Stomach (tissue), 9 donors: ENCODE data around the gene IVD. TPM values are rescaled to one million over a fixed set of nuclear protein-coding genes. Genes with fewer than 3 reads are reported as not detected.

Experiments used
- DNase-seq, 2 donors: peaks; one replicate each; pipeline versions ENCODE4 v3.0.0 to v3.0.0-alpha.2; 2013 to 2019
- H3K27ac ChIP-seq, 5 donors: fragments of 200-600 bp in 4 of 5; sonication (generic) in 4 of 5; one replicate each; pipeline ENCODE4 v1.5.1; 2013 to 2019; ENCODE audit warnings: mild to moderate bottlenecking in 1 of 5, moderate library complexity in 1 of 5
- H3K27me3 ChIP-seq, 3 donors: fragments of 200-600 bp; sonication (generic); one replicate each; pipeline ENCODE4 v1.5.1; 2017 to 2019; ENCODE audit warnings: mixed run types in 1 of 3
- H3K36me3 ChIP-seq, 4 donors: fragments of 200-600 bp; sonication (generic); 1 replicate in 3 of 4; 2 replicates in 1 of 4; pipeline ENCODE4 v1.5.1; 2016 to 2019
- H3K4me1 ChIP-seq, 4 donors: fragments of 200-600 bp; sonication (generic); one replicate each; pipeline ENCODE4 v1.5.1; 2016 to 2019
- H3K4me3 ChIP-seq, 4 donors: fragments of 200-600 bp; sonication (generic) in 3 of 4; one replicate each; pipeline ENCODE4 v1.5.1; 2016 to 2019; ENCODE audit warnings: mild to moderate bottlenecking in 1 of 4
- H3K9me3 ChIP-seq, 4 donors: fragments of 200-600 bp; sonication (generic); one replicate each; pipeline ENCODE4 v1.5.1; 2016 to 2019
- CTCF ChIP-seq, 7 experiments: fragments of 450-650 bp in 4 of 7; fragments of 200-600 bp in 3 of 7; sonication (generic) in 3 of 7; IDR thresholded peaks; one replicate each; pipeline ENCODE4 v1.5.1; 2016 to 2019; ENCODE audit warnings: antibody characterized with exemption in 7 of 7, control low read depth in 2 of 7, mild to moderate bottlenecking in 1 of 7
- EP300 ChIP-seq: sonication (generic); formaldehyde crosslinking; IDR thresholded peaks from one replicate; pipeline ENCODE4 v1.6.1; 2017; ENCODE audit warnings: antibody characterized with exemption
- POLR2A ChIP-seq, 4 donors: fragments of 450-650 bp; IDR thresholded peaks; one replicate each; pipeline ENCODE4 v1.6.1; 2016; ENCODE audit warnings: antibody characterized with exemption in 4 of 4, control low read depth in 2 of 4, mild to moderate bottlenecking in 1 of 4, moderate library complexity in 1 of 4
- POLR2AphosphoS5 ChIP-seq, 3 donors: sonication (generic); formaldehyde crosslinking; IDR thresholded peaks; one replicate each; pipeline ENCODE4 v1.6.1; 2016; ENCODE audit warnings: antibody characterized with exemption in 3 of 3
- WGBS, 5 donors: extraction: QIAGEN DNeasy Blood & Tissue Kit in 3 of 5; methylation state at CpG; one replicate each; pipeline versions ENCODE4 v1.1.5 to v1.1.7; 2013 to 2018; 5-methylcytosine and 5-hydroxymethylcytosine counted together
- intact Hi-C: fragments of 100-400 bp; cut with DNase I; formaldehyde crosslinking; loops from one replicate; pipeline ENCODE4 v1.15.1; 2023; ENCODE audit warnings: low total_unique reads
- polyA plus RNA-seq, 3 donors: library from polyadenylated mRNA; stranded (reverse); fragments of 200-250 nt; gene quantifications; one replicate each; pipeline ENCODE4 v1.2.3, GENCODE V29; 2013
- total RNA-seq, 5 donors: library from RNA; depleted of rRNA; stranded (reverse); fragments of >200 nt; gene quantifications; one replicate each; pipeline versions ENCODE4 v1.1.0 to v1.2.3, GENCODE V29; 2014 to 2016
- donor health status: healthy with polysubstance abuse.
- donor health status: Bipolar disorder and iron deficiency.
- donor health status: healthy.

Gene IVD
- total and polyA plus RNA-seq, 8 donors: 26.7 to 78.1 (median 45.3) TPM

DNA sequence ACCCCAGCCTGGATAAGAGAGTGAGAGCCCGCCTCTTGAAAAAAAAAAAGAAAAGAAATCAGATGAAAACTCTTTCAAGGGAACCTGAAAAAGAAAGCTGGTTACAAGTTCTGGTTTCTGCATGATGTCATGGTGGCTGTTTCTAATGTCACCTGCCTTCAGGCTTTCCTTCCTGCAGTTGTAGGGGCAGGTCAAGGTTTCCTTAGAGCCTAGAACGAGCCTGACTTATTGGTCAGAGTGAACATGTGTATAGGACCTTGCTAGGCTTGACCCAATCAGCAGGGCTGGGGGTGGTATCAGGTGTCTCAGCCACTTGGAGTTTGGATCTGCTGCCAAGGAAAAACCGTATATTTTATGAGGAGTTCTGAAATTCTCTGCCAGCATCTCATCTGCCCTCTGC, 3.8 kb downstream of the IVD start:
- Histone ChIP-seq H3K9me3 (no peaks in the 10 kb centered on the region), H3K36me3 (peaks cover 32 to 71% (median 70%) of the 10 kb centered on the region in 4 donors), H3K27ac (no peak overlapping the region), H3K27me3 (no peaks in the 10 kb centered on the region), H3K4me3 (no peak overlapping the region), H3K4me1 (peaks cover 14 to 44% (median 39%) of the 10 kb centered on the region in 4 donors)
- TF ChIP-seq POLR2A (IDR thresholded peaks at IDR 0.05) (no peak), CTCF (IDR thresholded peaks at IDR 0.05) (no peak), EP300 (no peak), POLR2AphosphoS5 (IDR thresholded peaks at IDR 0.05) (no peak)
- no peak for DNase-seq
- WGBS, 5 donors: 63 to 84% (median 75%) methylated on average over 3 of the region's 3 CpGs
- intact Hi-C loops: no loop called here

- Histone ChIP-seq H3K36me3 (peaks cover 43 to 82% (median 81%) of the 10 kb centered on the region in 4 donors), H3K27me3 (no peaks in the 10 kb centered on the region), H3K4me1 (peaks cover 10 to 35% (median 31%) of the 10 kb centered on the region in 4 donors), H3K27ac (no peak overlapping the region), H3K4me3 (no peak overlapping the region), H3K9me3 (no peaks in the 10 kb centered on the region)
- TF ChIP-seq EP300: no peak
- TF ChIP-seq CTCF (IDR thresholded peaks at IDR 0.05): no peak
- no peak for TF ChIP-seq POLR2A (IDR thresholded peaks at IDR 0.05)
- TF ChIP-seq POLR2AphosphoS5 (IDR thresholded peaks at IDR 0.05): no peak
- DNase-seq: no peak
- 94 to 96% (median 95%) methylated on average over 11 of the region's 11 CpGs for WGBS, 5 donors
- intact Hi-C loops: loop anchor here (10.0 kb wide), 1 partner anchor 46 kb away; no protein-coding TSS in a partner anchor
Observed at GRCh38 chr15:40410476-40410875, 4.9 kb downstream of the IVD start.

- H3K4me1 ChIP-seq: peaks cover under 1 to 22% (median 17%) of the 10 kb centered on the region in 4 donors
- 58 to 65% (median 62%) methylated on average over 7 of the region's 7 CpGs for WGBS, 5 donors
- H3K27ac ChIP-seq: no peak overlapping the region
Observed at GRCh38 chr15:40412095-40412759, 6.6 kb downstream of the IVD start.

GRCh38 chr15:40413036-40413435, 7.4 kb downstream of the IVD start:
- no peak for DNase-seq
- Histone ChIP-seq H3K9me3 (no peaks in the 10 kb centered on the region), H3K4me3 (no peak overlapping the region), H3K27me3 (no peaks in the 10 kb centered on the region), H3K36me3 (peaks cover 50 to 99% (median 98%) of the 10 kb centered on the region in 4 donors), H3K4me1 (peaks cover 0 to 14% (median 12%) of the 10 kb centered on the region in 4 donors), H3K27ac (no peak overlapping the region)
- intact Hi-C loops: loop anchor here (10.0 kb wide), 1 partner anchor 48 kb away; no protein-coding TSS in a partner anchor
- TF ChIP-seq EP300: no peak
- no peak for TF ChIP-seq CTCF (IDR thresholded peaks at IDR 0.05)
- TF ChIP-seq POLR2AphosphoS5 (IDR thresholded peaks at IDR 0.05): no peak
- TF ChIP-seq POLR2A (IDR thresholded peaks at IDR 0.05): no peak
- WGBS, 5 donors: 92 to 96% (median 94%) methylated on average over 9 of the region's 9 CpGs

More at GRCh38 chr15:40412095-40412759, 6.6 kb downstream of the IVD start:
- intact Hi-C loops: loop anchor here (10.0 kb wide), 1 partner anchor 47 kb away; no protein-coding TSS in a partner anchor
- Histone ChIP-seq H3K4me3 (no peak overlapping the region), H3K27me3 (no peaks in the 10 kb centered on the region), H3K36me3 (peaks cover 55 to 99% (median 97%) of the 10 kb centered on the region in 4 donors), H3K9me3 (no peaks in the 10 kb centered on the region)
- DNase-seq: peak in 1 of 2 donors; percentile 76
- peak in 1 of 3 donors; percentile 40 for TF ChIP-seq POLR2AphosphoS5 (IDR thresholded peaks at IDR 0.05)
- no peak for TF ChIP-seq EP300
- no peak for TF ChIP-seq POLR2A (IDR thresholded peaks at IDR 0.05)
- no peak for TF ChIP-seq CTCF (IDR thresholded peaks at IDR 0.05)
